Upper lobe of left lung (tissue), 6 donors: Measurements from ENCODE around the gene UGT1A10. TPM values are rescaled to one million over a fixed set of nuclear protein-coding genes. Genes with fewer than 3 reads are reported as not detected.
"Not testable (repeated sequence)": the region's sequence is repeated elsewhere in the genome, so short reads cannot be mapped to it uniquely, and the experiment has no call there.

ENCODE experiments used
- ATAC-seq, 2 donors: fragments of 200-7000 bp; cut with Tn5 transposase; one replicate each; pipeline ENCODE4 v1.9.1; 2022; ENCODE audit warnings: mild to moderate bottlenecking in 2 of 2, moderate library complexity in 2 of 2; ENCODE audit not compliant: low FRiP score in 2 of 2
- DNase-seq, 2 donors: peaks; one replicate each; pipeline ENCODE4 v3.0.0-alpha.2; 2019 to 2020
- H3K27ac ChIP-seq, 4 donors: fragments of 200-600 bp; sonication (generic); one replicate each; pipeline ENCODE4 v1.5.1; 2016 to 2019
- H3K27me3 ChIP-seq, 4 donors: fragments of 200-600 bp; sonication (generic); one replicate each; pipeline ENCODE4 v1.5.1; 2017 to 2019
- H3K36me3 ChIP-seq, 4 donors: fragments of 200-600 bp; sonication (generic); one replicate each; pipeline ENCODE4 v1.5.1; 2016 to 2019
- H3K4me1 ChIP-seq, 4 donors: fragments of 200-600 bp; sonication (generic); one replicate each; pipeline ENCODE4 v1.5.1; 2018 to 2019
- H3K4me3 ChIP-seq, 4 donors: fragments of 200-600 bp; sonication (generic); one replicate each; pipeline ENCODE4 v1.5.1; 2017 to 2019; ENCODE audit warnings: mild to moderate bottlenecking in 2 of 4, moderate library complexity in 1 of 4
- H3K9me3 ChIP-seq, 4 donors: fragments of 200-600 bp; sonication (generic); one replicate each; pipeline ENCODE4 v1.5.1; 2018 to 2019
- CTCF ChIP-seq, 6 experiments: fragments of 450-650 bp in 4 of 6; fragments of 200-600 bp in 2 of 6; sonication (generic) in 2 of 6; IDR thresholded peaks; one replicate each; pipeline ENCODE4 v1.5.1; 2016 to 2019; ENCODE audit warnings: antibody characterized with exemption in 6 of 6
- EP300 ChIP-seq, 4 donors: sonication (generic); formaldehyde crosslinking; IDR thresholded peaks; one replicate each; pipeline ENCODE4 v1.5.1; 2017; ENCODE audit warnings: antibody characterized with exemption in 4 of 4, control low read depth in 2 of 4
- POLR2A ChIP-seq, 4 donors: fragments of 450-650 bp; IDR thresholded peaks; one replicate each; pipeline ENCODE4 v1.5.1; 2016 to 2017; ENCODE audit warnings: antibody characterized with exemption in 4 of 4, mild to moderate bottlenecking in 2 of 4
- POLR2AphosphoS5 ChIP-seq, 2 donors: sonication (generic); formaldehyde crosslinking; IDR thresholded peaks; one replicate each; pipeline ENCODE4 v1.5.1; 2017; ENCODE audit warnings: antibody characterized with exemption in 2 of 2
- WGBS, 2 donors: methylation state at CpG; one replicate each; pipeline ENCODE4 v1.1.5; 2017 to 2018; 5-methylcytosine and 5-hydroxymethylcytosine counted together
- total RNA-seq, 6 donors: library from RNA; depleted of rRNA in 4 of 6; stranded (reverse); fragments of >200 nt in 4 of 6; gene quantifications; one replicate each; pipeline versions ENCODE4 v1.1.0 to v1.2.1, GENCODE V29; 2016 to 2021
- donor health status: DM: no; HTN: no; CAD: no; lungs with moderate emphysema.
- donor health status: DM: no; HTN: yes; CAD: no; lungs with severe emphysema.

UGT1A10 gene
- total RNA-seq, 6 donors from 2014 or later = not detected

DNA sequence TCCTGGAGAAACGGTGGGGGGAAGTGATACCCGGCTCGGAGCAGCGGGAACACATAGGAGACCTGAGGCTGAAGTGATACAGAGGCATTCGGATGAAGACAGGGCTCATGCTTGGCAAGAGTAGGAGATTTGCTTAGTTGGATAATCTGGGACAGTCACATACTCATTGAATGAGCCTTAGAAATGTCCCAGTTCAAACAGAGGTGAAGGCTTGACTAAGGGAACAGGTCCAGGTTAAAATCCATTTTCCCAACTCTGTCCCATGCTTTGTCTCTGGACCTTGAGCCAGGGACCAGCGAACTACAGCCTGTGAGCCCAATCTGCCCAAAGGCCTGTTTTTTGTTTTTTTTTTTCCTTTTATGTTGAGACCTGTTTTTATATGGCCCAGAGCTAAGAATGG, 57.7 kb downstream of the UGT1A10 start:
- Histone ChIP-seq H3K4me3 (no peak overlapping the region), H3K36me3 (no peaks in the 10 kb centered on the region), H3K27ac (no peak overlapping the region), H3K4me1 (no peaks in the 10 kb centered on the region), H3K27me3 (no peaks in the 10 kb centered on the region), H3K9me3 (no peaks in the 10 kb centered on the region)
- 62 to 65% methylated on average over 6 of the region's 6 CpGs for WGBS, 2 donors
- no peak for ATAC-seq
- DNase-seq = no peak
- TF ChIP-seq POLR2A (IDR thresholded peaks at IDR 0.05) = no peak

DNA sequence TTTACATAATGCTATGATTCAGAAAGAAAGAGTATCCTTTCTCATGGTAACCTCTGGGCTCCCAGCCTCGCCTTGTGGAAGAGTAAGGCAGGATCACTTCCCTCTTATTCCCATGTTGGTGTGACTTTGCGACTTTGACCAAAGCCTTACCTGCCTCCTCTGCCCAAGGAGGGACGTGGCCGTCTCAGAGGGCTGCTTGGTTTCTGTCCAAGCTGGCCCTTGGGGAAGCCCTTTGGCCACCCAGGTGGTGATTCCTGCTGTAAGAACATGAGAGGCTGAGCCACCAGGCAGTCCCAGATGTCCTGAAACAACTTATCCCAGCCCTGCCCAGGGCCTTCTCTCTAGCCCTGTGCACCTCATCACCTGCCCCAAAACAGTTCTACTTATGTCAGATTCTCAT, 62.5 kb downstream of the UGT1A10 start:
- no peak overlapping the region for H3K27ac ChIP-seq
- TF ChIP-seq POLR2AphosphoS5 (IDR thresholded peaks at IDR 0.05) (no peak), POLR2A (IDR thresholded peaks at IDR 0.05) (no peak), EP300 (IDR thresholded peaks at IDR 0.05) (no peak), CTCF (IDR thresholded peaks at IDR 0.05) (no peak)
- H3K36me3 ChIP-seq = no peaks in the 10 kb centered on the region
- H3K9me3 ChIP-seq = no peaks in the 10 kb centered on the region
- no peak overlapping the region for H3K4me3 ChIP-seq
- ATAC-seq (no peak), DNase-seq (no peak)
- no peaks in the 10 kb centered on the region for H3K4me1 ChIP-seq
- H3K27me3 ChIP-seq = no peaks in the 10 kb centered on the region
- 71 to 80% methylated on average over 4 of the region's 4 CpGs for WGBS, 2 donors

DNA sequence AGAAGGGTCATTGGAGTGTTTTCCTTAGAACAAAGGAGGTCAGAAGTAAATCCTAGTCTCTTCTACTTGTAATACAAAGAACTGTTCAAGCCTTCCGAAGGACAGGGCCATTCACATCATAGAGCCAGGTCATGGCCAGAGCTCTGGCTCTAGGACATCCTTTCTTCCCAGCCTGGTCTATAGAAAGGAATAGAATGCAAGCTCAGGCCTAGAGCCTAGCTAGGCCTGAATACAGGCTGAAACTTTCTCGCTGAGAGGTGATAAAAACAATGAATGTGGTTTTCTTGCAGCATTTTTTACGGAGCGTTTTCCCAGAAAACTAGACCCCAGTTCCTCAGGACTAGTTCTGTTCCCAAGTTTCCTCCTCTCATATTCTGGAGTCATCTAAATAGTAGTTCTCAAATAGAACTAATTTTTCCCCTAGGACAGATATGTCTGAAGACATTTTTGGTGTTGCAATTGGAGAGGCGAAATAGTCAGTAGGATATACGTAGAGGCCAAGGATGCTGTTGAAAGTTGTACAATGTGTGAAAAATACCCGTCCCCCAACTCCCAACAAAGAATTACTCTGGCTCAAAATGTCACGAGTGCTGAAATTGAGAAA, 63.3 kb downstream of the UGT1A10 start:
- ATAC-seq (no peak), DNase-seq (no peak)
- Histone ChIP-seq H3K27me3 (no peaks in the 10 kb centered on the region), H3K27ac (no peak overlapping the region), H3K4me3 (no peak overlapping the region), H3K4me1 (no peaks in the 10 kb centered on the region), H3K9me3 (no peaks in the 10 kb centered on the region), H3K36me3 (no peaks in the 10 kb centered on the region)
- 88 to 93% methylated on average over 8 of the region's 8 CpGs for WGBS, 2 donors
- TF ChIP-seq CTCF (IDR thresholded peaks at IDR 0.05) (no peak), EP300 (IDR thresholded peaks at IDR 0.05) (no peak), POLR2A (IDR thresholded peaks at IDR 0.05) (no peak), POLR2AphosphoS5 (IDR thresholded peaks at IDR 0.05) (no peak)

- Histone ChIP-seq H3K27me3 (no peaks in the 10 kb centered on the region), H3K4me3 (no peak overlapping the region), H3K36me3 (no peaks in the 10 kb centered on the region), H3K27ac (no peak overlapping the region), H3K4me1 (no peaks in the 10 kb centered on the region), H3K9me3 (no peaks in the 10 kb centered on the region)
- TF ChIP-seq CTCF (IDR thresholded peaks at IDR 0.05) (no peak), POLR2AphosphoS5 (IDR thresholded peaks at IDR 0.05) (no peak), EP300 (IDR thresholded peaks at IDR 0.05) (no peak), POLR2A (IDR thresholded peaks at IDR 0.05) (no peak)
- DNase-seq (no peak), ATAC-seq (no peak)
- 11 to 18% methylated on average over 1 of the region's 1 CpG for WGBS, 2 donors
Measured at GRCh38 chr2:233700028-233700635, 63.9 kb downstream of the UGT1A10 start.

DNA sequence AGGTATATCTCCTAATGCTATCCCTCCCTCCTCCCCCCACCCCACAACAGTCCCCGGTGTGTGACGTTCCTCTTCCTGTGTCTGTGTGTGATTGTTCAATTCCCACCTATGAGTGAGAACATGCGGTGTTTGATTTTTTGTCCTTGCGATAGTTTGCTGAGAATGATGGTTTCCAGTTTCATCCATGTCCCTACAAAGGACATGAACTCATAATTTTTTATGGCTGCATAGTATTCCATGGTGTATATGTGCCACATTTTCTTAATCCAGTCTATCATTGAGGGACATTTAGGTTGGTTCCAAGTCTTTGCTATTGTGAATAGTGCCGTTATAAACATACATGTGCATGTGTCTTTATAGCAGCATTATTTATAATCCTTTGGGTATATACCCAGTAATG, 64.6 kb downstream of the UGT1A10 start:
- H3K4me3 ChIP-seq, H3K27me3 ChIP-seq, H3K9me3 ChIP-seq, ATAC-seq, H3K4me1 ChIP-seq, H3K36me3 ChIP-seq, H3K27ac ChIP-seq, DNase-seq: not testable (repeated sequence)
- 91 to 93% methylated on average over 5 of the region's 5 CpGs for WGBS, 2 donors

DNA sequence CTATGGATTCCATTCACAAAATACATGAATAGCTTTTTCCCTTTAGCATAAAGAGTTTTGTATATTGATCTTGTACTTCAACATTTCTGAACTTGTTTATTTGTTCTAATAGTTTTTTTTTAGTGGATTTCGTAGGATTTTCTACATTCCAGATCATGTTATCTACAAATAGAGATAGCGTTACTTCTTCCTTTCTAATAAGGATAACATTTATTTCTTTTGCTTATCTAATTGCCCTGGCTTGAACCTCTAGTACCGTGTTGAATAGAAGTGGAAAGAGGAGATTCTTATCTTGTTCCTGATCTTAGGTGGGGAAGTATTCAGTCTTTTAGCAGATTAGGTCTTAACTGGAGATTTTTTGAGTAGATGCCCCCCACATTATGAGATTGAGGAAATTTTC, 66.0 kb downstream of the UGT1A10 start:
- whole genome bisulfite sequencing, 2 donors = 46 to 48% methylated on average over 3 of the region's 3 CpGs
- Histone ChIP-seq H3K27ac (no peak overlapping the region), H3K4me1 (no peaks in the 10 kb centered on the region), H3K27me3 (no peaks in the 10 kb centered on the region), H3K4me3 (no peak overlapping the region), H3K9me3 (no peaks in the 10 kb centered on the region), H3K36me3 (no peaks in the 10 kb centered on the region)
- ATAC-seq = no peak
- DNase-seq = no peak
- no peak for TF ChIP-seq POLR2A (IDR thresholded peaks at IDR 0.05)
- TF ChIP-seq EP300 (IDR thresholded peaks at IDR 0.05) = no peak
